ENCODE measurements around the gene TSPAN18.

GRCh38 chr11:44936951-44937543 is 210.3 kb downstream of the TSPAN18 start:
- TF ChIP-seq CTCF (IDR thresholded peaks at IDR 0.05; ENCODE audit: low read length) (no peak), EZH2 (IDR thresholded peaks at IDR 0.05; ENCODE audit: borderline replicate concordance, low read length) (no peak)

Data from OCI-LY1 (cell line).